Measurements from ENCODE around the gene RTN4.

Gene RTN4

GRCh38 chr2:54948120-54948519 is 102.1 kb downstream of the RTN4 start:
- Histone ChIP-seq H3K4me3 (replicated peaks; ENCODE audit: low read depth, low read length) (no peak overlapping the region), H3K36me3 (ENCODE audit: control insufficient read depth, insufficient read depth, low read length) (no peaks in the 10 kb centered on the region), H3K27me3 (replicated peaks; ENCODE audit: control insufficient read depth, insufficient read depth, low read length) (no peaks in the 10 kb centered on the region)
- no peak for DNase-seq (ENCODE audit: extremely low read depth, insufficient read length)
- TF ChIP-seq CTCF (IDR thresholded peaks at IDR 0.05; ENCODE audit: insufficient read depth, low read length, poor library complexity, severe bottlenecking): no peak

DNA sequence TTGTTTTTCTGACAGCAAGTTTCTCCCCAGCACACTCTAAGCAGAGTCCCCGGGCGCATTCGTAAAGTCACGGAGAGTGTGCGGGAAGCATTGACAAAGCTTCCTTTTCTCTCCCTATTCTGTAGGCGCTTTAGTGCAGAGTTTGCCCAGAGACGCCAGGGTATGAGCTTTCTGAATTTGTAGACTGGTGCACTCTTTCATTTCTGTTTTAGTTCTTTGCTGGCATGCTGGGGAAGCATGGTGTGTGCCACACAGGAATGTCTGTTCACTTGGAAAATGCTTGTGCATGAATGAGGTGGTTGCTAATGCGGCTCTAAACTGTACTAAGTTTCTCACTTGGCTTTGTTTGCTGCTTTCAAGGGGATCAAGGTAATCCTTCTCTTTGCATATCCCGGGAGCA is 102.6 kb downstream of the RTN4 start:
- no peak for TF ChIP-seq CTCF (IDR thresholded peaks at IDR 0.05; ENCODE audit: insufficient read depth, low read length, poor library complexity, severe bottlenecking)
- H3K4me3 ChIP-seq (replicated peaks; ENCODE audit: low read depth, low read length): no peak overlapping the region
- DNase-seq (ENCODE audit: extremely low read depth, insufficient read length): no peak
- no peaks in the 10 kb centered on the region for H3K36me3 ChIP-seq (ENCODE audit: control insufficient read depth, insufficient read depth, low read length)
- no peaks in the 10 kb centered on the region for H3K27me3 ChIP-seq (replicated peaks; ENCODE audit: control insufficient read depth, insufficient read depth, low read length)

DNA sequence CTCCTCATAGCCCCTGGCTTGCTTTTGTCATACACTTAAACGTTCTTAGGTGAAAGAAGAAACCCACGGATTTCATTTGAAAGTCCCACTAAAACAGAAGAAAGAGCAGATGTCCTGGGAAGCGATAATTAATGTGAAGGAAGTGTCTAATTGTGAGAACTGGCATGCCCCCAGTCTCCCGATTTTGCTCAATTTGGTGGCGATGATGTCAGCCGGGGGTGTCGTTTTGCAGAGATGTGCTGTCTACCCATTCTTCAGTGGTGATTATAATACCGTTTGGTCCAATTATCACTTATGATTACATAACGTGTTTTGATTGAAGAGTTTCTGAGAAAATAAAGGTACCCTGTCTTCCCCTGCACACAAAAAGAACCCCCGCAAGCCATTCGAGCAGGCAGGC is 103.1 kb downstream of the RTN4 start:
- Histone ChIP-seq H3K36me3 (ENCODE audit: control insufficient read depth, insufficient read depth, low read length) (no peaks in the 10 kb centered on the region), H3K27me3 (replicated peaks; ENCODE audit: control insufficient read depth, insufficient read depth, low read length) (no peaks in the 10 kb centered on the region), H3K4me3 (replicated peaks; ENCODE audit: low read depth, low read length) (no peak overlapping the region)
- no peak for TF ChIP-seq CTCF (IDR thresholded peaks at IDR 0.05; ENCODE audit: insufficient read depth, low read length, poor library complexity, severe bottlenecking)
- DNase-seq (ENCODE audit: extremely low read depth, insufficient read length): no peak

- no peak for TF ChIP-seq CTCF (IDR thresholded peaks at IDR 0.05; ENCODE audit: insufficient read depth, low read length, poor library complexity, severe bottlenecking)
- DNase-seq (ENCODE audit: extremely low read depth, insufficient read length): no peak
- Histone ChIP-seq H3K27me3 (replicated peaks; ENCODE audit: control insufficient read depth, insufficient read depth, low read length) (no peaks in the 10 kb centered on the region), H3K4me3 (replicated peaks; ENCODE audit: low read depth, low read length) (no peak overlapping the region), H3K36me3 (ENCODE audit: control insufficient read depth, insufficient read depth, low read length) (no peaks in the 10 kb centered on the region)
These were observed 103.9 kb downstream of the RTN4 start for GRCh38 chr2:54946220-54946805.

DNA sequence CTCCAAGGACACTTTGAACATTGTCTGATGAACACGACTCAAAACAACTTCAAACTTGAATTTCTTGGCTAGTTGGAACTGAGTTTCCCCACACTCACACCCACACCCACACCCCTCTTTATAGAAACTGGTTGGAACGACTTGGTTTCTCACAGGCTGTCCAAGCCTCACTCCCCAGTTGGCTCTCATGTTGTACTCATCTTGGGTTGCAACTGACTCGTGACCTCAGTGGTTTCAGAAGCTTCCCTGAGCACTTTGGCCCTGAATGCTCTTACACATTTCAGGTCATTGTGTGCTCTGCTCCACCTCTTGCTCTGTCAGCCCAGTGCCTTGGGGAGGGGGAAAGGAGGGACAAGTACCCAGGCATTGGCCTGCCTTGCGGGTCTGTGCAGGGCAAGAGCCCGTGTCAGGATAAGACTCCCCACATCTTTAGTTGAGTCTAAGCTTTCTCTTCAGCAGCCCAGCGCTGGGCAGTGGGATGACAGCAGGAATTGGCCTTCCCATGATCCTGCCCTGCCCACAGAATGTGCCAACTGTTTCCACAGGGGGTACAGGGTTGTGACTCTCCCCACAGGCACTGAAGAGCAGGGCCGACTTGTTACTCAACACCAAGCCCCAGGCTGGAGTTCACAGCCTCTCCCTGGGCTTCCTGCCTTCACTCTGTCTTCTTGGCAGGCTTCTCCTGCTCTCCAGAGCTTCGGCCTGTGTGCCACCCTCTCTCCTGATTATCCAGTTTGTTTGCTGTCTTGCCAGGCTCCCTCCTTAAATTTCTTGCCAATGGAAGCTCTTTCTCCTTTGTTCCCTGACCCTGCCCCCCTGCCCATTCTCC is 104.6 kb downstream of the RTN4 start:
- Histone ChIP-seq H3K36me3 (ENCODE audit: control insufficient read depth, insufficient read depth, low read length) (no peaks in the 10 kb centered on the region), H3K27me3 (replicated peaks; ENCODE audit: control insufficient read depth, insufficient read depth, low read length) (no peaks in the 10 kb centered on the region), H3K4me3 (replicated peaks; ENCODE audit: low read depth, low read length) (no peak overlapping the region)
- peak; percentile 32 for DNase-seq (ENCODE audit: extremely low read depth, insufficient read length)
- no peak for TF ChIP-seq CTCF (IDR thresholded peaks at IDR 0.05; ENCODE audit: insufficient read depth, low read length, poor library complexity, severe bottlenecking)

Data from GM06990 (cell line).